Adrenal gland (tissue), 12 donors: ENCODE results near the gene PATJ. TPM values are rescaled to one million over a fixed set of nuclear protein-coding genes. Genes with fewer than 3 reads are reported as not detected.

ENCODE experiments used
- DNase-seq, 7 donors: peaks; one replicate each; pipeline ENCODE4 v3.0.0-alpha.2; 2019 to 2020
- H3K27ac ChIP-seq, 5 donors: fragments of 200-600 bp; sonication (generic) in 4 of 5; 1 replicate in 3 of 5; 2 replicates in 2 of 5; pipeline versions ENCODE4 v1.5.1 to v1.8.0; 2016 to 2020; ENCODE audit warnings: mild to moderate bottlenecking in 1 of 5
- H3K27me3 ChIP-seq: fragments of 200-600 bp; 2 replicates; pipeline ENCODE4 v1.8.0; 2021
- H3K36me3 ChIP-seq, 2 donors: fragments of 200-600 bp; replicated peaks in 1 of 2; 1 replicate in 1 of 2; 2 replicates in 1 of 2; pipeline versions ENCODE4 v1.5.1 to v1.8.0; 2018 to 2022
- H3K4me1 ChIP-seq, 2 donors: fragments of 200-600 bp; replicated peaks in 1 of 2; 1 replicate in 1 of 2; 2 replicates in 1 of 2; pipeline versions ENCODE4 v1.5.1 to v1.8.0; 2018 to 2021
- H3K4me3 ChIP-seq, 4 donors: fragments of 200-600 bp; sonication (generic) in 3 of 4; one replicate each; pipeline ENCODE4 v1.5.1; 2016 to 2018
- H3K9me3 ChIP-seq, 3 donors: fragments of 200-600 bp; sonication (generic) in 1 of 3; replicated peaks in 1 of 3; 1 replicate in 2 of 3; 2 replicates in 1 of 3; pipeline versions ENCODE4 v1.5.1 to v1.8.0; 2016 to 2021
- CTCF ChIP-seq, 6 experiments: fragments of 450-650 bp in 4 of 6; fragments of 200-600 bp in 2 of 6; sonication (generic) in 1 of 6; IDR thresholded peaks; 1 replicate in 5 of 6; 2 replicates in 1 of 6; pipeline versions ENCODE4 v1.5.1 to v1.8.0; 2016 to 2021; ENCODE audit warnings: antibody characterized with exemption in 6 of 6, mild to moderate bottlenecking in 2 of 6, moderate library complexity in 1 of 6
- POLR2A ChIP-seq, 2 donors: fragments of 450-650 bp; IDR thresholded peaks; one replicate each; pipeline ENCODE4 v1.6.1; 2017; ENCODE audit warnings: antibody characterized with exemption in 2 of 2, mild to moderate bottlenecking in 2 of 2, moderate library complexity in 1 of 2
- WGBS, 4 donors: extraction: QIAGEN DNeasy Blood & Tissue Kit in 2 of 4; methylation state at CpG; one replicate each; pipeline versions ENCODE4 v1.1.5 to v1.1.7; 2013 to 2017; 5-methylcytosine and 5-hydroxymethylcytosine counted together
- intact Hi-C, 2 donors: fragments of 100-400 bp; cut with DNase I; formaldehyde crosslinking; loops; one replicate each; pipeline versions ENCODE4 v1.14.1 to v1.15.0; 2022 to 2023
- polyA plus RNA-seq, 3 donors: library from polyadenylated mRNA; stranded (reverse); fragments of 200-250 nt in 2 of 3; fragments of 350-450 nt in 1 of 3; fragmentation: Illumina TruSeq in 1 of 3; extraction: RNeasy Lipid Tissue Mini Kit (QIAGEN cat#74804) in 1 of 3; gene quantifications; one replicate each; pipeline ENCODE4 v1.2.3, GENCODE V29; 2013 to 2014
- total RNA-seq, 9 donors: library from RNA; depleted of rRNA in 4 of 9; stranded (reverse); fragments of >200 nt in 4 of 9; fragments of 120-200 nt in 1 of 9; fragmentation: NEBNext Ultra II Directional in 1 of 9; extraction: Animal tissue kit (Norgen Biotek cat#: 25700) in 1 of 9; gene quantifications; one replicate each; pipeline versions ENCODE4 v1.1.0 to v1.2.4, GENCODE V29; 2013 to 2023
- donor health status: healthy with polysubstance abuse.
- donor health status: Bipolar disorder and iron deficiency.
- donor health status: DM: yes; HTN: yes; CAD: no.
- donor health status: DM: no; HTN: no; CAD: no.
- donor health status: DM: no; HTN: no; CAD: no.
- donor health status: DM: yes; HTN: yes; CAD: no.

PATJ gene
- total and polyA plus RNA-seq, 12 donors = 6.8 to 36.6 (median 23.4) TPM

- DNase-seq = no peak
- Histone ChIP-seq H3K27me3 (no peaks in the 10 kb centered on the region), H3K4me1 (no peaks in the 10 kb centered on the region), H3K9me3 (no peaks in the 10 kb centered on the region), H3K27ac (no peak overlapping the region), H3K4me3 (no peak overlapping the region), H3K36me3 (no peaks in the 10 kb centered on the region)
- intact Hi-C loops = no loop called here
- TF ChIP-seq CTCF (IDR thresholded peaks at IDR 0.05) (no peak), POLR2A (IDR thresholded peaks at IDR 0.05) (no peak)
- WGBS, 4 donors = 48 to 66% (median 51%) methylated on average over 2 of the region's 2 CpGs
These were observed 298.2 kb downstream of the PATJ start for GRCh38 chr1:62040450-62040849.

GRCh38 chr1:62040973-62041372 is 298.7 kb downstream of the PATJ start:
- Histone ChIP-seq H3K27ac (no peak overlapping the region), H3K9me3 (no peaks in the 10 kb centered on the region), H3K4me1 (no peaks in the 10 kb centered on the region), H3K27me3 (no peaks in the 10 kb centered on the region), H3K36me3 (no peaks in the 10 kb centered on the region), H3K4me3 (no peak overlapping the region)
- intact Hi-C loops = no loop called here
- no peak for DNase-seq
- TF ChIP-seq POLR2A (IDR thresholded peaks at IDR 0.05) (no peak), CTCF (IDR thresholded peaks at IDR 0.05) (no peak)

GRCh38 chr1:62043154-62043553 is 300.9 kb downstream of the PATJ start:
- TF ChIP-seq POLR2A (IDR thresholded peaks at IDR 0.05) (no peak), CTCF (IDR thresholded peaks at IDR 0.05) (no peak)
- no peak for DNase-seq

GRCh38 chr1:62045574-62045973 is 303.3 kb downstream of the PATJ start:
- Histone ChIP-seq H3K36me3 (no peaks in the 10 kb centered on the region), H3K4me3 (no peak overlapping the region), H3K27ac (no peak overlapping the region), H3K9me3 (no peaks in the 10 kb centered on the region), H3K27me3 (no peaks in the 10 kb centered on the region), H3K4me1 (no peaks in the 10 kb centered on the region)
- intact Hi-C loops = no loop called here
- DNase-seq = no peak
- 61 to 67% (median 61%) methylated on average over 6 of the region's 6 CpGs for WGBS, 4 donors
- no peak for TF ChIP-seq POLR2A (IDR thresholded peaks at IDR 0.05)
- TF ChIP-seq CTCF (IDR thresholded peaks at IDR 0.05) = no peak

More at GRCh38 chr1:62043154-62043553, 300.9 kb downstream of the PATJ start:
- H3K4me1 ChIP-seq = no peaks in the 10 kb centered on the region
- H3K4me3 ChIP-seq = no peak overlapping the region
- no peaks in the 10 kb centered on the region for H3K36me3 ChIP-seq
- intact Hi-C loops = no loop called here
- H3K27me3 ChIP-seq = no peaks in the 10 kb centered on the region
- H3K9me3 ChIP-seq = no peaks in the 10 kb centered on the region
- H3K27ac ChIP-seq = no peak overlapping the region
